Measurements from ENCODE around the gene FLNA. TPM values are rescaled to one million over a fixed set of nuclear protein-coding genes. Genes with fewer than 3 reads are reported as not detected.
A peak's percentile ranks its signal among the peaks of the same experiment; 100 is the strongest.

Gene FLNA
- total and polyA plus RNA-seq, 9 of the 15 experiments (the other 6 are each of a cell fraction or from before 2014, with no cell fraction given) = 6.2 to 735 (median 135) TPM

- TF ChIP-seq REST (IDR thresholded peaks at IDR 0.05; ENCODE audit: borderline replicate concordance) (peak; percentile 73; the same call in 1 of the 2 replicates), REST (CRISPR knock-in tag; IDR thresholded peaks at IDR 0.05; ENCODE audit: low read depth) (no peak), ETS2 (tag; IDR thresholded peaks at IDR 0.05; ENCODE audit: borderline replicate concordance, poor library complexity, severe bottlenecking) (no peak), ZNF507 (tag; conservative IDR thresholded peaks at IDR 0.05) (no peak), NR3C1 (CRISPR knock-in tag; IDR thresholded peaks at IDR 0.05) (0 out of 2 replicates have a peak, but pooled peaks have one; percentile 32), HMG20A (CRISPR knock-in tag; conservative IDR thresholded peaks at IDR 0.05) (no peak), SRF (CRISPR knock-in tag; IDR thresholded peaks at IDR 0.05) (peak in 1 of 2 experiments; percentile 91; a peak in 2 of 4 replicates), NRF1 (conservative IDR thresholded peaks at IDR 0.05 in 1 of 2, IDR thresholded peaks at IDR 0.05 in 1 of 2) (peak in 1 of 2 experiments; percentile 27; a peak in 2 of 4 replicates), HNRNPL (IDR thresholded peaks at IDR 0.05; ENCODE audit: low read depth, low read length) (0 out of 2 replicates have a peak, but pooled peaks have one; percentile 13), CTCFL (IDR thresholded peaks at IDR 0.05; ENCODE audit: borderline replicate concordance, insufficient read depth, low read depth, low read length, poor library complexity, severe bottlenecking) (peak; percentile 58), NONO (IDR thresholded peaks at IDR 0.05; ENCODE audit: low read depth in 2 of 2, low read length in 1 of 2) (no peak), TCF3 (CRISPR knock-in tag; IDR thresholded peaks at IDR 0.05) (no peak)
- TF ChIP-seq, protein P1, sequence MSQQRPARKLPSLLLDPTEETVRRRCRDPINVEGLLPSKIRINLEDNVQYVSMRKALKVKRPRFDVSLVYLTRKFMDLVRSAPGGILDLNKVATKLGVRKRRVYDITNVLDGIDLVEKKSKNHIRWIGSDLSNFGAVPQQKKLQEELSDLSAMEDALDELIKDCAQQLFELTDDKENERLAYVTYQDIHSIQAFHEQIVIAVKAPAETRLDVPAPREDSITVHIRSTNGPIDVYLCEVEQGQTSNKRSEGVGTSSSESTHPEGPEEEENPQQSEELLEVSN (IDR thresholded peaks at IDR 0.05; ENCODE audit: borderline replicate concordance in 1 of 2, extremely low read depth in 1 of 2, insufficient read depth in 1 of 2, insufficient read length in 1 of 2, low read depth in 1 of 2, low read length in 1 of 2, poor library complexity in 1 of 2, severe bottlenecking in 1 of 2) = no peak
Observed at GRCh38 chrX:154373340-154374306, 811 bp downstream of the FLNA start (continued).
